Endothelial cell of umbilical vein (primary cell): ENCODE results near the gene CHD9. TPM values are rescaled to one million over a fixed set of nuclear protein-coding genes. Genes with fewer than 3 reads are reported as not detected.

Experiments
- BruUV-seq: library from RNA; stranded (reverse); fragments of 400-500 nt; replicated peaks from 2 replicates; lab custom pipeline; 2021; lab: Mats Ljungman, UMichigan
- CTCF ChIA-PET: fragments of 300-600, 350-600 bp; sonication (Branson Sonifier 250); formaldehyde crosslinking; loops from one replicate; lab custom pipeline; 2021; ENCODE audit warnings: antibody characterized with exemption, inconsistent platforms; lab: Charles Lee
- POLR2A ChIA-PET: fragments of 300-600, 350-600 bp; sonication (Branson Sonifier 250); formaldehyde crosslinking; loops from one replicate; lab custom pipeline; 2021; ENCODE audit warnings: antibody characterized with exemption, inconsistent platforms; lab: Charles Lee
- DNase-seq: peaks from one replicate; pipeline ENCODE4 v3.0.0-alpha.2; 2011; ENCODE audit warnings: low read depth, low spot score
- FAIRE-seq: peaks from 2 replicates; lab custom pipeline; 2011; peaks lifted over from hg19 to GRCh38; lab: Jason Lieb, UNC
- H2AFZ ChIP-seq: 2 replicates; pipeline ENCODE4 v1.6.0; 2012; ENCODE audit warnings: low read depth, low read length, control low read depth, inconsistent platforms
- H3K27ac ChIP-seq: 2 replicates; pipeline ENCODE4 v1.5.1; 2011; ENCODE audit warnings: low read depth, mild to moderate bottlenecking, control low read depth, low read length, moderate library complexity; ENCODE audit not compliant: insufficient read depth
- H3K27me3 ChIP-seq, 2 experiments: 2 replicates each; pipeline versions ENCODE4 v1.6.0 to v1.6.1; 2011; ENCODE audit warnings: low read length in 2 of 2, mixed read lengths in 1 of 2; ENCODE audit not compliant: control insufficient read depth in 2 of 2, insufficient read depth in 2 of 2
- H3K36me3 ChIP-seq, 2 experiments: 2 replicates in 1 of 2; 3 replicates in 1 of 2; pipeline ENCODE4 v1.5.1; 2011; ENCODE audit warnings: low read length in 2 of 2, mild to moderate bottlenecking in 1 of 2, moderate library complexity in 1 of 2; ENCODE audit not compliant: control insufficient read depth in 2 of 2, insufficient read depth in 2 of 2; ENCODE audit errors: extremely low read depth in 1 of 2
- H3K4me1 ChIP-seq: 3 replicates; pipeline ENCODE4 v1.5.1; 2011; ENCODE audit warnings: mild to moderate bottlenecking, low read length; ENCODE audit not compliant: control insufficient read depth, insufficient read depth; ENCODE audit errors: extremely low read depth
- H3K4me2 ChIP-seq: 2 replicates; pipeline ENCODE4 v1.6.1; 2011; ENCODE audit warnings: low read length, control low read depth, mixed read lengths; ENCODE audit not compliant: insufficient read depth
- H3K4me3 ChIP-seq, 3 experiments: fragments of 200-600 bp in 1 of 3; sonication (generic), shearing (Covaris generic) in 1 of 3; replicated peaks in 1 of 3; 2 replicates each; pipeline ENCODE4 v1.5.1; 2011 to 2016; ENCODE audit warnings: control low read depth in 3 of 3, low read length in 3 of 3, mild to moderate bottlenecking in 2 of 3, inconsistent platforms in 1 of 3, low read depth in 1 of 3, moderate library complexity in 1 of 3; ENCODE audit not compliant: insufficient read depth in 1 of 3
- H3K79me2 ChIP-seq: 2 replicates; pipeline ENCODE4 v1.6.0; 2012; ENCODE audit warnings: low read length, inconsistent platforms; ENCODE audit not compliant: control insufficient read depth, insufficient read depth
- H3K9ac ChIP-seq: replicated peaks from 2 replicates; pipeline ENCODE3; 2011; ENCODE audit warnings: low read length, control low read depth; ENCODE audit not compliant: insufficient read depth; ENCODE audit errors: extremely low read depth
- H3K9me1 ChIP-seq: replicated peaks from 3 replicates; pipeline ENCODE4 v1.6.0; 2011; ENCODE audit warnings: mild to moderate bottlenecking, low read length; ENCODE audit not compliant: control insufficient read depth, insufficient read depth; ENCODE audit errors: extremely low read depth
- H3K9me3 ChIP-seq: replicated peaks from 2 replicates; pipeline ENCODE4 v1.5.1; 2012; ENCODE audit warnings: low read length, inconsistent platforms; ENCODE audit not compliant: control insufficient read depth, insufficient read depth
- H4K20me1 ChIP-seq: replicated peaks from 2 replicates; pipeline ENCODE3; 2011; ENCODE audit warnings: mild to moderate bottlenecking, low read length; ENCODE audit not compliant: control insufficient read depth, insufficient read depth; ENCODE audit errors: extremely low read depth
- CTCF ChIP-seq, 2 donors: IDR thresholded peaks; 1 replicate in 1 of 2; 2 replicates in 1 of 2; pipeline ENCODE4 v1.5.1; 2011; ENCODE audit warnings: low read length in 2 of 2, mild to moderate bottlenecking in 2 of 2, moderate library complexity in 2 of 2, control low read depth in 1 of 2, inconsistent platforms in 1 of 2, low read depth in 1 of 2; ENCODE audit not compliant: insufficient read depth in 1 of 2; ENCODE audit errors: extremely low read depth in 1 of 2
- EZH2 ChIP-seq: IDR thresholded peaks from 2 replicates; pipeline ENCODE4 v1.6.1; 2012; ENCODE audit warnings: borderline replicate concordance, low read depth, mild to moderate bottlenecking, moderate library complexity, low read length, inconsistent platforms; ENCODE audit not compliant: severe bottlenecking
- FOS ChIP-seq: IDR thresholded peaks from 2 replicates; pipeline ENCODE4 v1.6.1; 2011; ENCODE audit warnings: mild to moderate bottlenecking, low read length, moderate library complexity, borderline replicate concordance; ENCODE audit not compliant: insufficient read depth
- GATA2 ChIP-seq: IDR thresholded peaks from 2 replicates; pipeline ENCODE4 v1.7.0; 2011; ENCODE audit warnings: low read depth, mild to moderate bottlenecking, moderate library complexity, mixed read lengths, low read length; ENCODE audit not compliant: insufficient read length, insufficient read depth
- JUN ChIP-seq: IDR thresholded peaks from 2 replicates; pipeline ENCODE4 v1.6.1; 2011; ENCODE audit warnings: borderline replicate concordance, low read depth; ENCODE audit not compliant: insufficient read length, insufficient read depth
- MAX ChIP-seq: IDR thresholded peaks from 2 replicates; pipeline ENCODE4 v1.6.1; 2011; ENCODE audit not compliant: insufficient read depth, insufficient read length
- MYC ChIP-seq: IDR thresholded peaks from one replicate; pipeline ENCODE4 v1.6.1; 2011; ENCODE audit warnings: mild to moderate bottlenecking, low read depth, low read length
- POLR2A ChIP-seq: IDR thresholded peaks from 2 replicates; pipeline ENCODE4 v1.6.1; 2012; ENCODE audit warnings: low read depth, mild to moderate bottlenecking, control low read depth, low read length
- POLR2AphosphoS5 ChIP-seq: IDR thresholded peaks from 2 replicates; pipeline ENCODE4 v1.6.1; 2012; ENCODE audit warnings: low read depth, mild to moderate bottlenecking, control low read depth, low read length, moderate library complexity; ENCODE audit not compliant: insufficient read depth
- dilution Hi-C: fragments of 300-500 bp; cut with MboI; formaldehyde crosslinking; loops from one replicate; pipeline ENCODE4 v1.15.0; 2019; ENCODE audit warnings: low sequenced_read_pairs; ENCODE audit not compliant: extremely low pct_ligation_motif_present
- intact Hi-C: fragments of 100-400 bp; cut with micrococcal nuclease; formaldehyde crosslinking; loops from one replicate; pipeline ENCODE4 v1.10.0; 2022
- polyA plus RNA-seq, 4 experiments: library from polyadenylated mRNA; depleted of rRNA in 3 of 4; stranded (reverse) in 3 of 4; unstranded in 1 of 4; fragments of >200 nt; gene quantifications; 2 replicates each; pipeline versions ENCODE4 v1.2.1 to v1.2.3, GENCODE V29; 2011 to 2012; ENCODE audit warnings: missing spikeins in 1 of 4
- total RNA-seq: library from RNA; stranded (reverse); gene quantifications from 2 replicates; pipeline ENCODE4 v1.2.3, GENCODE V29; 2021

The CHD9 gene
- total and polyA plus RNA-seq, 2 donors (not counting 3 experiments of a cell fraction or from before 2014, with no cell fraction given): 9.9 to 59.2 TPM

GRCh38 chr16:53132406-53132805, 77.6 kb downstream of the CHD9 start:
- no peaks in the 10 kb centered on the region for H3K9me3 ChIP-seq
- peaks cover 2% of the 10 kb centered on the region for H4K20me1 ChIP-seq
- peak overlapping the region; percentile 87 for H3K4me2 ChIP-seq
- dilution Hi-C loops: no loop called here
- H3K27ac ChIP-seq: no peak overlapping the region
- FAIRE-seq (no peak), DNase-seq (no peak)
- no peaks in the 10 kb centered on the region for H3K9me1 ChIP-seq
- peaks cover 16% of the 10 kb centered on the region for H3K79me2 ChIP-seq
- H3K4me3 ChIP-seq: peak overlapping the region in 1 of 3 experiments; percentile 68
- H3K27me3 ChIP-seq: no peaks in the 10 kb centered on the region
- ChIA-PET POLR2A (no interaction called here), CTCF (interaction anchor here (0.8 to 1.5 kb wide), 4 partner anchors 46 to 151 kb away, joined by 3 to 4 read pairs (median 4); no protein-coding TSS in a partner anchor)
- TF ChIP-seq FOS (no peak), JUN (no peak), CTCF (IDR thresholded peaks at IDR 0.05; ENCODE audit: extremely low read depth in 1 of 2, insufficient read depth in 1 of 2, low read depth in 1 of 2, low read length in 2 of 2) (no peak), GATA2 (no peak), EZH2 (no peak), MAX (no peak), POLR2A (no peak), MYC (no peak), POLR2AphosphoS5 (no peak)
- no peaks in the 10 kb centered on the region for H3K36me3 ChIP-seq
- H3K4me1 ChIP-seq: peaks cover 18% of the 10 kb centered on the region
- intact Hi-C loops: no loop called here
- no peak overlapping the region for H2AFZ ChIP-seq
- peak overlapping the region; percentile 71 for H3K9ac ChIP-seq
- TSS peak; percentile 37 for BruUV-seq
